Measurements from ENCODE around the gene CRABP2. TPM values are rescaled to one million over a fixed set of nuclear protein-coding genes. Genes with fewer than 3 reads are reported as not detected.

Gene CRABP2
- total RNA-seq, 1 donor from 2014 or later, result 1.4 TPM

DNA sequence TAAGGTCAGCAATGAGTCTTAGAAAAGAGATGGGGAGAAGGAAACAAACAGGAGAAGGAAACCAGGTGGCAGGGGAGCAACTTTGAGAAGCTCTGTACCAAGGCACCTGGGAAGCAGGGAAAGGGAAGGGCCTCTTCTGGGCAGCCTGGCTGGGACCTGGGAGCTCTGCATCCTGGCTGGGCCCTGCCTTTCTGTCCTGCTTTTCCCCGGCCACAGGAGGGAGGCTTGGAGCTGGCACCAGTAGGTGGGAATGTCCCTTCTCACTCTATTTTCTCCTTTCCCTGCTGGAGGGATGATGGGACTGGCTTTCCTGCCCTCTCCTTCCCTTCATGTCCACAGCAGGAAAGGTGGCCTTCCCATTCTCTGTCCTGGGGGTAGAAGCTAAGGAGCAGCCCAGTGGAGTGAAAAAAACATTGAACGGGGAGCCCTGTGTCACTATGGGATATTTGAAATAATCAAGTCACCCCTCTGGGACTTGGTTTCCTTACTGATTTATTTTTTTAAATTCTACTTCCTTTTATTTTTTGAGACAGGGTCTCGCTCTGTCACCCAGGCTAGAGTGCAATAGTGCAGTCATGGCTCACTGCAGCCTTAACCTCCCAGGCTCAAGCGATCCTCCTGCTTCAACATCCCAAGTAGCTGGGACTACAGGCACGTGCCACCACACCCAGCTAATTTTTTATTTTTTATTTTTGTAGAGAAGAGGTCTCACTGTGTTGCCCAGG is 23.1 kb downstream of the CRABP2 start:
- Histone ChIP-seq H3K4me1 (no peaks in the 10 kb centered on the region), H3K27ac (no peak overlapping the region), H3K36me3 (no peaks in the 10 kb centered on the region), H3K4me3 (no peak overlapping the region), H3K27me3 (peaks cover 63% of the 10 kb centered on the region), H3K9me3 (no peaks in the 10 kb centered on the region)
- no peak for ATAC-seq
- TF ChIP-seq, protein P1, sequence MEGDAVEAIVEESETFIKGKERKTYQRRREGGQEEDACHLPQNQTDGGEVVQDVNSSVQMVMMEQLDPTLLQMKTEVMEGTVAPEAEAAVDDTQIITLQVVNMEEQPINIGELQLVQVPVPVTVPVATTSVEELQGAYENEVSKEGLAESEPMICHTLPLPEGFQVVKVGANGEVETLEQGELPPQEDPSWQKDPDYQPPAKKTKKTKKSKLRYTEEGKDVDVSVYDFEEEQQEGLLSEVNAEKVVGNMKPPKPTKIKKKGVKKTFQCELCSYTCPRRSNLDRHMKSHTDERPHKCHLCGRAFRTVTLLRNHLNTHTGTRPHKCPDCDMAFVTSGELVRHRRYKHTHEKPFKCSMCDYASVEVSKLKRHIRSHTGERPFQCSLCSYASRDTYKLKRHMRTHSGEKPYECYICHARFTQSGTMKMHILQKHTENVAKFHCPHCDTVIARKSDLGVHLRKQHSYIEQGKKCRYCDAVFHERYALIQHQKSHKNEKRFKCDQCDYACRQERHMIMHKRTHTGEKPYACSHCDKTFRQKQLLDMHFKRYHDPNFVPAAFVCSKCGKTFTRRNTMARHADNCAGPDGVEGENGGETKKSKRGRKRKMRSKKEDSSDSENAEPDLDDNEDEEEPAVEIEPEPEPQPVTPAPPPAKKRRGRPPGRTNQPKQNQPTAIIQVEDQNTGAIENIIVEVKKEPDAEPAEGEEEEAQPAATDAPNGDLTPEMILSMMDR (IDR thresholded peaks at IDR 0.05), result no peak
- no peak for DNase-seq
- intact Hi-C loops (cut with DNase I), result no loop called here

GRCh38 chr1:156681196-156681960 is 24.0 kb downstream of the CRABP2 start:
- DNase-seq, result no peak
- H3K36me3 ChIP-seq, result no peaks in the 10 kb centered on the region
- no peaks in the 10 kb centered on the region for H3K4me1 ChIP-seq
- no peak overlapping the region for H3K27ac ChIP-seq
- H3K4me3 ChIP-seq, result no peak overlapping the region
- intact Hi-C loops (cut with DNase I), result no loop called here
- TF ChIP-seq, protein P1 (IDR thresholded peaks at IDR 0.05), result no peak
- H3K27me3 ChIP-seq, result peaks cover 68% of the 10 kb centered on the region
- no peaks in the 10 kb centered on the region for H3K9me3 ChIP-seq
- no peak for ATAC-seq

GRCh38 chr1:156680056-156680455 is 25.3 kb downstream of the CRABP2 start:
- no peak for DNase-seq
- no peaks in the 10 kb centered on the region for H3K36me3 ChIP-seq
- no peak overlapping the region for H3K27ac ChIP-seq
- no peaks in the 10 kb centered on the region for H3K9me3 ChIP-seq
- H3K4me3 ChIP-seq, result no peak overlapping the region
- no peak for ATAC-seq
- intact Hi-C loops (cut with DNase I), result no loop called here
- H3K27me3 ChIP-seq, result peaks cover 67% of the 10 kb centered on the region
- H3K4me1 ChIP-seq, result no peaks in the 10 kb centered on the region
- TF ChIP-seq, protein P1 (IDR thresholded peaks at IDR 0.05), result no peak

- Histone ChIP-seq H3K4me1 (peaks cover 4% of the 10 kb centered on the region), H3K4me3 (peak overlapping the region; percentile 58), H3K36me3 (no peaks in the 10 kb centered on the region), H3K27ac (peak overlapping the region; percentile 48), H3K27me3 (peaks cover 50% of the 10 kb centered on the region), H3K9me3 (no peaks in the 10 kb centered on the region)
- TF ChIP-seq, protein P1 (IDR thresholded peaks at IDR 0.05), result peak; percentile 80
- ATAC-seq (peak; percentile 76), DNase-seq (no peak)
- intact Hi-C loops (cut with DNase I), result loop anchor here (10.0 kb wide), 1 partner anchor 53 kb away; no protein-coding TSS in a partner anchor
Observed at GRCh38 chr1:156677616-156678596, 27.5 kb downstream of the CRABP2 start.
